A673 (cell line): ENCODE measurements around the gene TNP1. TPM values are rescaled to one million over a fixed set of nuclear protein-coding genes. Genes with fewer than 3 reads are reported as not detected.
A peak's percentile ranks its signal among the peaks of the same experiment; 100 is the strongest.

Experiments
- BruUV-seq: library from RNA; stranded (reverse); fragments of 400-500 nt; replicated peaks from 2 replicates; lab custom pipeline; 2021; lab: Mats Ljungman, UMichigan
- CTCF ChIA-PET: fragments of 300-600 bp; sonication (Branson Sonifier 250); formaldehyde crosslinking; loops from one replicate; lab custom pipeline; 2022; ENCODE audit warnings: antibody characterized with exemption; lab: Charles Lee
- POLR2A ChIA-PET: fragments of 300-600 bp; sonication (Branson Sonifier 250); formaldehyde crosslinking; loops from one replicate; lab custom pipeline; 2022; ENCODE audit warnings: antibody characterized with exemption; ENCODE audit not compliant: low non-redundant PET; lab: Charles Lee
- DNase-seq: peaks from one replicate; pipeline ENCODE4 v3.0.0-alpha.2; 2015; ENCODE audit warnings: low spot score
- H3K27ac ChIP-seq: fragments of 200-600 bp; sonication (generic); 2 replicates; pipeline ENCODE4 v1.5.1; 2016; ENCODE audit warnings: mixed run types, low read depth, mild to moderate bottlenecking, mixed read lengths, antibody characterized with exemption, low read length; ENCODE audit not compliant: poor library complexity, severe bottlenecking
- H3K27me3 ChIP-seq: fragments of 200-600 bp; sonication (generic); replicated peaks from 2 replicates; pipeline ENCODE4 v1.6.1; 2017; ENCODE audit warnings: mixed run types, low read depth, mild to moderate bottlenecking, mixed read lengths, antibody characterized with exemption, low read length; ENCODE audit not compliant: insufficient read depth, poor library complexity
- H3K36me3 ChIP-seq: fragments of 200-600 bp; sonication (generic); 2 replicates; pipeline ENCODE4 v1.6.1; 2016; ENCODE audit warnings: mixed run types, mild to moderate bottlenecking, mixed read lengths, antibody characterized with exemption, low read length; ENCODE audit not compliant: insufficient read depth, poor library complexity, severe bottlenecking
- H3K4me1 ChIP-seq: fragments of 200-600 bp; sonication (generic); 2 replicates; pipeline ENCODE4 v1.6.1; 2017; ENCODE audit warnings: mixed run types, mild to moderate bottlenecking, mixed read lengths, antibody characterized with exemption, low read length; ENCODE audit not compliant: insufficient read depth, poor library complexity, severe bottlenecking
- H3K4me3 ChIP-seq: fragments of 200-600 bp; sonication (generic); 2 replicates; pipeline ENCODE4 v1.5.1; 2016; ENCODE audit warnings: low read depth, mixed run types, mild to moderate bottlenecking, mixed read lengths, low read length; ENCODE audit not compliant: poor library complexity, severe bottlenecking
- H3K9me3 ChIP-seq: fragments of 200-600 bp; sonication (generic); 2 replicates; pipeline ENCODE4 v1.6.1; 2016; ENCODE audit warnings: mixed run types, low read depth, mild to moderate bottlenecking, mixed read lengths, antibody characterized with exemption, low read length; ENCODE audit not compliant: poor library complexity, severe bottlenecking
- EZH2 ChIP-seq: fragments of 200-600 bp; sonication (generic); IDR thresholded peaks from 2 replicates; pipeline ENCODE4 v1.6.1; 2017; ENCODE audit warnings: borderline replicate concordance, low read depth, mild to moderate bottlenecking, mixed read lengths, antibody characterized with exemption, low read length; ENCODE audit not compliant: poor library complexity, severe bottlenecking
- intact Hi-C: fragments of 100-400 bp; cut with micrococcal nuclease; formaldehyde crosslinking; loops from one replicate; pipeline ENCODE4 v1.10.0; 2022; ENCODE audit not compliant: unreplicated experiment
- total RNA-seq: library from RNA; stranded (reverse); gene quantifications from 2 replicates; pipeline ENCODE4 v1.2.3, GENCODE V29; 2021
- TF ChIP-seq, protein P1 (sequence below): fragments of 300-800, 200-600 bp; sonication (generic); conservative IDR thresholded peaks from 2 replicates; pipeline ENCODE4 v1.5.1; 2017; ENCODE audit warnings: low read depth, mild to moderate bottlenecking, antibody characterized with exemption, low read length, moderate library complexity, mixed read lengths

The TNP1 gene
- total RNA-seq, 1 experiment from 2014 or later: not detected

DNA sequence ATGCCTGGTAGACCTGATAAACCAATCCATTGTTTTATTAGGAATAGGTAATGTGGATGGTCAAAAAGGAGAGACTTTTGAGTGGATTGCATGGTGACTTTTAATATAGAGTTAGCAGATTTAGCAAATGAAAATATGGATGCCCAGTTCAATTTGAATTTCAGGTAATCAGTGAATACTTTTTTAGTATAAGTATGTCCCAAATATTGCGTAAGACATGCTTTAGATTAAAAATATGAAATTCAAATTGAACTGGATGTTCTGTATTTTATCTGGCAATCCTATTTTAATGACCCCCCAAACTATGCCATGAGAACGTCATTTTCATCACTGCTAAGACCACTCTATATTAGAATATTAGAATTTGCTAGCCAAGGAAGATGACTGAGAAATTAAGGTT lies 30.3 kb upstream of the TNP1 start:
- POLR2A ChIA-PET: interaction anchor here (0.7 kb wide), 1 partner anchor 255 kb away, joined by 4 read pairs; no protein-coding TSS in a partner anchor
- TF ChIP-seq, protein P1, sequence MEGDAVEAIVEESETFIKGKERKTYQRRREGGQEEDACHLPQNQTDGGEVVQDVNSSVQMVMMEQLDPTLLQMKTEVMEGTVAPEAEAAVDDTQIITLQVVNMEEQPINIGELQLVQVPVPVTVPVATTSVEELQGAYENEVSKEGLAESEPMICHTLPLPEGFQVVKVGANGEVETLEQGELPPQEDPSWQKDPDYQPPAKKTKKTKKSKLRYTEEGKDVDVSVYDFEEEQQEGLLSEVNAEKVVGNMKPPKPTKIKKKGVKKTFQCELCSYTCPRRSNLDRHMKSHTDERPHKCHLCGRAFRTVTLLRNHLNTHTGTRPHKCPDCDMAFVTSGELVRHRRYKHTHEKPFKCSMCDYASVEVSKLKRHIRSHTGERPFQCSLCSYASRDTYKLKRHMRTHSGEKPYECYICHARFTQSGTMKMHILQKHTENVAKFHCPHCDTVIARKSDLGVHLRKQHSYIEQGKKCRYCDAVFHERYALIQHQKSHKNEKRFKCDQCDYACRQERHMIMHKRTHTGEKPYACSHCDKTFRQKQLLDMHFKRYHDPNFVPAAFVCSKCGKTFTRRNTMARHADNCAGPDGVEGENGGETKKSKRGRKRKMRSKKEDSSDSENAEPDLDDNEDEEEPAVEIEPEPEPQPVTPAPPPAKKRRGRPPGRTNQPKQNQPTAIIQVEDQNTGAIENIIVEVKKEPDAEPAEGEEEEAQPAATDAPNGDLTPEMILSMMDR: no peak
- no peak for TF ChIP-seq EZH2
- Histone ChIP-seq H3K27me3 (peaks cover 6% of the 10 kb centered on the region), H3K4me1 (no peaks in the 10 kb centered on the region), H3K4me3 (no peak overlapping the region), H3K36me3 (no peaks in the 10 kb centered on the region), H3K27ac (no peak overlapping the region), H3K9me3 (no peaks in the 10 kb centered on the region)
- intact Hi-C loops: no loop called here
- no peak for DNase-seq
- no TSS peak for BruUV-seq
- CTCF ChIA-PET: no interaction called here

DNA sequence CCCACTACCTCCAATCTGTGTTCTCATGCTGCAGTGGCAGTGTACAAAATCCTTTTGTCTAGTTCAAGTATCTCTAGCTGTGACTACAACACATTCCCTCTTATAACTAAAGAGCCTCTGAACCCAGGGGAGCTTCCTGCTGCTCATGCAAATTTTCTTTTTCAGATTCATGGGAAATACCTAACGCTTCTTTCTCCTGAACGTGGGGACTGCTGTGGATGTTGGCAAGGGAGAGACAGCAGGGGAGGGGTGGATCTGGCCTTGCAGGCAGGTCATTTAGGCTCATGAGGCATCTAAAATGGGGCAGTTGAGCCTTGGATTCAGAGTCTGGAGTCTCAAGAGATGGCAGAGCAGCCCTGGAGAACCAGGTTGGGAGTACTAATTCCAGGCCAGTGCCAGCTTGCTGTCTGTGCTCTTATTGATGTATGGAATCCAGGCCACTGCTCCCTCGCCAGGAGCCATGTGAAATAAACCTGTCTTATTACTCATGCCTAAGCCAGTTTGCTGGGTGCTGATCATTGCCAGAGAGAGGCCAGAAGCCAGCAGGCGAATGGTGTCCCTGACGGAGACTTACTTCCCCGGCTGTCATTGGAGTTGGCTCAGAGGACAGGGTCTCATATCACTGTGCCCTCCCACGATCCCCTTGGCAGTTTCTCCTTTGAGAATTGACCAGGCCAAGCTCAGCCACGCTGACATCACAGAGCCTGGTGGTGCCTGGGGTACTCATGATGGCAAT lies 29.2 kb upstream of the TNP1 start:
- intact Hi-C loops: no loop called here
- Histone ChIP-seq H3K36me3 (no peaks in the 10 kb centered on the region), H3K4me3 (no peak overlapping the region), H3K4me1 (no peaks in the 10 kb centered on the region), H3K27ac (no peak overlapping the region), H3K27me3 (peaks cover 6% of the 10 kb centered on the region), H3K9me3 (no peaks in the 10 kb centered on the region)
- no TSS peak for BruUV-seq
- POLR2A ChIA-PET: no interaction called here
- CTCF ChIA-PET: interaction anchor here (0.6 kb wide), 1 partner anchor 12 kb away, joined by 3 read pairs; no protein-coding TSS in a partner anchor
- DNase-seq: peak; percentile 21
- TF ChIP-seq, protein P1: no peak
- TF ChIP-seq EZH2: no peak

GRCh38 chr2:216888081-216888480 lies 28.2 kb upstream of the TNP1 start:
- intact Hi-C loops: no loop called here
- no peaks in the 10 kb centered on the region for H3K36me3 ChIP-seq

More at GRCh38 chr2:216888081-216888480, 28.2 kb upstream of the TNP1 start:
- POLR2A ChIA-PET: no interaction called here
- no peak overlapping the region for H3K27ac ChIP-seq
- CTCF ChIA-PET: no interaction called here
- no peak overlapping the region for H3K4me3 ChIP-seq
- no peak for DNase-seq
- BruUV-seq: no TSS peak
- H3K27me3 ChIP-seq: peaks cover 6% of the 10 kb centered on the region
- no peaks in the 10 kb centered on the region for H3K9me3 ChIP-seq
- H3K4me1 ChIP-seq: no peaks in the 10 kb centered on the region
- no peak for TF ChIP-seq EZH2
- TF ChIP-seq, protein P1: no peak
